ENCODE results near the gene GOLT1A.

DNA sequence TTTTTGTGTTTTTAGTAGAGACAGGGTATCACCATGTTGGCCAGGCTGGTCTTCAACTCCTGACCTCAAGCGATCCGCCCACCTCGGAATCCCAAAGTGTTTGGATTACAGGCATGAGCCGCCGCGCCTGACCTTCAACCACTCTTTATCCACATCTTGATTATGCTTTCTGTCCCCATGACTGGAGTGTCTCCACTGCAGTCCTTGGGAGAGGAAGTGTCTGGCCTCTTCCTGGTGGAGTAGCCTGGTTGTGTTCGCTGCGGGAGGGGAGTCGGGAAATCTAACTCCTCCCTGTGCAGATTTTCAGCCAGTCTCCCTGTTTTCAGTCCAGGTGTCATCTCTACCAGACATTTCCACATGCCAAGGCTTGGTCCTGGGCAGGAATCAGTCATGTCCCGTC is 27.2 kb downstream of the GOLT1A start:
- TF ChIP-seq CTCF (conservative IDR thresholded peaks at IDR 0.05; ENCODE audit: low read length) (no peak), EZH2phosphoT487 (IDR thresholded peaks at IDR 0.05; ENCODE audit: borderline replicate concordance) (no peak)
